Bronchial epithelial cell (primary cell): ENCODE data around the gene RAC3. TPM values are rescaled to one million over a fixed set of nuclear protein-coding genes. Genes with fewer than 3 reads are reported as not detected.

ENCODE experiments used
- DNase-seq: peaks from one replicate; pipeline ENCODE4 v3.0.0-alpha.2; 2010; ENCODE audit warnings: low read depth
- FAIRE-seq: peaks from 2 replicates; lab custom pipeline; 2011; peaks lifted over from hg19 to GRCh38; lab: Jason Lieb, UNC
- H3K27me3 ChIP-seq: 2 replicates; pipeline ENCODE4 v1.5.1; 2011; ENCODE audit warnings: low read length; ENCODE audit not compliant: control insufficient read depth, insufficient read depth
- H3K36me3 ChIP-seq: 2 replicates; pipeline ENCODE4 v1.5.1; 2011; ENCODE audit warnings: low read length; ENCODE audit not compliant: control insufficient read depth, insufficient read depth
- H3K4me3 ChIP-seq: 2 replicates; pipeline ENCODE4 v1.5.1; 2011; ENCODE audit warnings: mild to moderate bottlenecking, low read depth, low read length, control low read depth
- total RNA-seq: library from RNA; depleted of rRNA; stranded (reverse); fragments of >200 nt; gene quantifications from 2 replicates; pipeline ENCODE4 v1.2.1, GENCODE V29; 2014
- TF ChIP-seq, protein P1 (sequence below): IDR thresholded peaks from 2 replicates; pipeline ENCODE4 v1.5.1; 2011; ENCODE audit warnings: mild to moderate bottlenecking, moderate library complexity, low read length, control low read depth, inconsistent platforms; ENCODE audit not compliant: insufficient read depth, severe bottlenecking

Gene RAC3
- total RNA-seq, 1 donor from 2014 or later, result 18.7 TPM

DNA sequence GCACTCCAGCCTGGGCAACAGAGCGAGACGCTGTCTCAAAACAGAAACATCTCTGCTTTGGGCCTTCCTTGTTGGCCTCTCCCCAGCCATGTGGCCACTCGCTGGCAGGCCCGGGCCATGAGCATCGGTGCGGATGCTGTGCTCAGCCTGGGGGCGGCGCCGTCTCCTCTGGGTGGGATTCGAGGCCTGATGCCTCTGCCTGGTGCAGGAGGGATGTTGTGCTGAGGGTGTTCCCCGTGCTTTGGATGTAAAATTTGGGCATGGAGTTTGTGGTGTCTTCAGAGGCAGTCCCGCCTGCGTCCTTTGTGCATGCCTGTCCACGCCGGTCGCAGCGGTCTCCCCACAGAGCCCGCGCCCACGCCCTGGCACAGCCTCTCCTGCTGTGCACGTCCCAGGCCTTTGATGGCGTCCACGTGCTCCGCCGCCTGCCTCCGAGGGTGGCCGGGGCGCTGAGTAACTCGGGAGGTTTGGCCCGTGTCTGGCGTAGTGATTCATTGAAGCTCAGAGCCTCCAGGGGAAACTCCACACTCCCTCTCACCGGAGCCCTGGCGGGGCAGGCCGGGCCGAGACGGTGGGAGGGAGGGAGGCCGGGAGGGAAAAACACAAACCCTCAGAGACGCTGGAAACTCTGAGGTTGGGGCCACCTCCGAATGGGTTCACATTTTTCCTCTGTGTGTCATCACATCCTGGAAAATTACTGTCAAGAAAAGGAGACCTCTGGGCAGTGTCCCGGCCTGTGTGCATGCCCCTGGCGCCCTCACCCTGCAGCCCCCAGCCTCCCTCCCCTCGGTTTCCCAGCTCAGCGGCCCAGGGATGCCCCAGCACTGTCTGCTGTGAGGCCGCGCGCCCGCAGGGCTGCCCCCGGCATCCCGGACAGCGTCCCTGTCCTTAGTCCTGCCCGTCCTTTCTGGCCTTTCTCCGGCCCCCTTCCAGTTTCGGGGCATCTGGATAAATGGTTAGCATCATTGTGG, 27.8 kb upstream of the RAC3 start:
- no peak for FAIRE-seq
- Histone ChIP-seq H3K4me3 (no peak overlapping the region), H3K36me3 (no peaks in the 10 kb centered on the region), H3K27me3 (no peaks in the 10 kb centered on the region)
- TF ChIP-seq, protein P1, sequence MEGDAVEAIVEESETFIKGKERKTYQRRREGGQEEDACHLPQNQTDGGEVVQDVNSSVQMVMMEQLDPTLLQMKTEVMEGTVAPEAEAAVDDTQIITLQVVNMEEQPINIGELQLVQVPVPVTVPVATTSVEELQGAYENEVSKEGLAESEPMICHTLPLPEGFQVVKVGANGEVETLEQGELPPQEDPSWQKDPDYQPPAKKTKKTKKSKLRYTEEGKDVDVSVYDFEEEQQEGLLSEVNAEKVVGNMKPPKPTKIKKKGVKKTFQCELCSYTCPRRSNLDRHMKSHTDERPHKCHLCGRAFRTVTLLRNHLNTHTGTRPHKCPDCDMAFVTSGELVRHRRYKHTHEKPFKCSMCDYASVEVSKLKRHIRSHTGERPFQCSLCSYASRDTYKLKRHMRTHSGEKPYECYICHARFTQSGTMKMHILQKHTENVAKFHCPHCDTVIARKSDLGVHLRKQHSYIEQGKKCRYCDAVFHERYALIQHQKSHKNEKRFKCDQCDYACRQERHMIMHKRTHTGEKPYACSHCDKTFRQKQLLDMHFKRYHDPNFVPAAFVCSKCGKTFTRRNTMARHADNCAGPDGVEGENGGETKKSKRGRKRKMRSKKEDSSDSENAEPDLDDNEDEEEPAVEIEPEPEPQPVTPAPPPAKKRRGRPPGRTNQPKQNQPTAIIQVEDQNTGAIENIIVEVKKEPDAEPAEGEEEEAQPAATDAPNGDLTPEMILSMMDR, result no peak
- peak; percentile 89 for DNase-seq

DNA sequence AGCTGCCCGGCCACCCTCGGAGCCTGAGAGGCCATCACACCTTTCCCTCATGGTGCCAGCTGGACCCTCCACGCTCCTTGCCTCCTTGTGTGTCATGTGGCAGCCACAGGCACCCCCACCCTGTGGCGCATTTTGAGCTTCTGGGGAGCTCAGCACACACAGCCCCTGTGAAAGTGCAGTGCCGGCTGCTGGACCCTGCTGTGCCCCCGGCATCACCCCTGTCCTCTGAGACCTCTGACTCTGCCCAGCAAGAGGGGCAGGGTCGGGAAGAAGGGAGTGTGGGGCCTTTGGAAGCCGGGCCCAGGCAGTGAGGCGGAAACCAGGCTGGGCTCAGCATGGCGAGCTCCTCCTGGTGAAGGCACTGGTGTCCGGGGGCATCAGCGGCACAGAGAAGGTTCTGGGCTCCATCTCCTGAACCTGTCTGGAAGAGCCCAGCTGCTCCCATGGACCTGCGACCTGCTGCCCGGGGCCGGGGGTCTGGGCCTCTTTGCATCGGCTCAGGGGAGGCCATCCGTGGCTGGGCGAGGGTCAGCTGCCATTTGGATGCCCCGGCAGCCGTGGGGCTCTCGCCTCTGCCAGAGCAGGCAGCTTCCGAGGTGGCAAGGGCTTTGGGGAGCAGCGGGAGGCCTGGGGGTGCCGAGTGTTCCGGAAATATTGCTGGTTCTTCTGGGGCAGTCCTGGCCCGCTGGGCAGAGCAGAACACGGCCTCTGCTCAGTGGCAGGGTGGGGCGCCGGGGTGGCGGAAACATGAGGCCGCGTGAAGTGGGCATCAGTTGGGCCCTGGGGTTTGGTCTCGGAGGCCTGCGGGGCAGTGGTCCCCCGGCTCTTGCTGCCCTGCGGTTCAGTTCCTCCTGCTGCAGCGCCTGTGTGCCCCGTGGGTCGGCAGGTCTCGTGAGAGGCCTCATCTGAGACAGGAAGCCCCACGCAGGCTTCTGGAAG, 26.7 kb upstream of the RAC3 start:
- FAIRE-seq (no peak), DNase-seq (no peak)
- Histone ChIP-seq H3K36me3 (peaks cover 1% of the 10 kb centered on the region), H3K4me3 (no peak overlapping the region), H3K27me3 (no peaks in the 10 kb centered on the region)
- TF ChIP-seq, protein P1, result no peak

DNA sequence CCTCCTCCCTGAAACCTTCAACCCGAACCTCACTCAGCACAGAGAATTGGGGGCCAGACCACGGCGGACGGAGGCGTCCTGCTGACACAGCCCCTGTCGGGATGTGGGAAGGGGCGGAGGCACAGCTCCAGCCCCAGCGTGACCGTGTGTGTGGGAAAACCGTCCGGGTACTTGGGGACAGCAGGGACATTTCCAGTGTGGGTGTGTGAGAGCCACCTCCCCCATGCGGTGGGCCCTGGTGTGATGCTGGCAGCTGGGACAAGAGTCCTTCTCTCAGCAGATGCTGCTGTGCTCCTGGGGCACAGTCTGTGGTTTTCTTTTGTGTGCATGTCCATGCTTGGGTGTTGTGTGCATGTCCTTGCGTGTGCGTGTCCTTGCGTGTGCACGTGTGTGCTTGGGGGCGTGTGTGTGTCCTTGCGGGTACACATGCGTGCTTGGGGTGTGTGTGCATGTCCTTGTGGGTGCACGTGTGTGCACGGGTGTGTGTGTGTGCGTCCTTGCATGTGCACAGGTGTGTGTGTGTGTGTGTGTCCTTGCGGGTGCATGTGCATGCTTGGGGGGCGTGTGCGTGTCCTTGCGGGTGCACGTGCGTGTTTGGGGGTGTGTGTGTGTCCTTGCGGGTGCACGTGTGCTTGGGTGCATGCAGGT, 25.7 kb upstream of the RAC3 start:
- Histone ChIP-seq H3K36me3 (peaks cover 1% of the 10 kb centered on the region), H3K27me3 (no peaks in the 10 kb centered on the region), H3K4me3 (no peak overlapping the region)
- FAIRE-seq (no peak), DNase-seq (no peak)
- TF ChIP-seq, protein P1, result no peak

DNA sequence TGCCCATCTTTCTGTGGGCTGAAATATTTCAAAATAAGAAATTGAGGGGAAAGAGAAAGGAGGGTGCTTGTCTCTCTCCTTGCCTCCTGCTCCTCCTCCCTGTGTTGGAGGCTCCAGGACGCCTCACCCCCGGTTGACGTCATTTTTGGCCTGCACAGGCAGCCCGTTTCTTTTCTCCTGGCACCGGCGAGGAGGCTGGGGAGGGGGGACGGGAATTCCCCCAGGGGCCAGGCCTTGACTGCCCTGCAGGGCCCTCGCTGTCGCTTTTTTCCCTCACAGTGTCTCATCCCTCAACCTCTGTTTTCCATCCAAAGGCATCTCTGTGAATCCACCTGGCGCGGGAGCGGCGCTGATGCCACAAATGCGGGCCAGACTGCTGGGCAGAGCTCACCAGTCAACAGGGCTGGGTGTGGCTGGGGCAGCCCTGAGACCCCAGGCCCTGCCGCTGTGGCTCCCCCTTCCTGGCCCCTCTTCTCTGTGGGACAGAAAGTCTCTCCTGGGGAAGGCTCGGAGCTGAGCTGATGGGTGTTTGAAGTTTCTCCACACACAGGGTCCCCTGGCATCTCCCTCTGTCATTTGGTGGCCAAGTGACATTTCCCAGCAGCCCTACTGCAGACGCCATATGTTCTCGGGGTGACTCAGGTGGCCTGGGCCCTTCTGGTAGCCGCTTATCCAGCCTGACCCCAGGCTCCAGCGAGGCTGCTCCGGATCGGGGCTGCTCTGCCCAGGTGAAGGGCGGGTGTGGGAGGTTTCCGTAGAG, 24.8 kb upstream of the RAC3 start:
- TF ChIP-seq, protein P1, result no peak
- DNase-seq (peak; percentile 28), FAIRE-seq (no peak)
- Histone ChIP-seq H3K4me3 (no peak overlapping the region), H3K36me3 (peaks cover 3% of the 10 kb centered on the region), H3K27me3 (no peaks in the 10 kb centered on the region)

DNA sequence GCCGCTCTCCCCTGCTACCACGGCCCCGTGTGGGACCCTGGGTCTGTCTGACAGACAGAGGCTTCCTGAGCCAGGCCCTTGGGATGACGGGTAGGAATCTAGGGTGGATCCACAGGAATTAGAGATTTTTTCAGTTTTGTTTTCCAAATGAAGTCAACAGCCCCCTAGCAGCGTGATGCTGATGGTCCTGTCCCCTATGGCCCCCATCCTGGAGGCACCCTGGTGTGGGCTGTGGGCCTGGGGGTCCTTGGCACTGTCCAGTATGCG, 24.3 kb upstream of the RAC3 start:
- Histone ChIP-seq H3K36me3 (peaks cover 3% of the 10 kb centered on the region), H3K27me3 (no peaks in the 10 kb centered on the region), H3K4me3 (no peak overlapping the region)
- FAIRE-seq (no peak), DNase-seq (no peak)
- TF ChIP-seq, protein P1, result no peak
